ENCODE results near the gene OR2A1.
"Not testable (repeated sequence)": the region's sequence is repeated elsewhere in the genome, so short reads cannot be mapped to it uniquely, and the experiment has no call there.

GRCh38 chr7:144321677-144322206 lies 9.5 kb downstream of the OR2A1 start:
- not testable (repeated sequence) for TF ChIP-seq ZNF707 (tag by site-specific recombination; IDR thresholded peaks at IDR 0.05); SP2 (tag by site-specific recombination; IDR thresholded peaks at IDR 0.05); ZNF660 (tag by site-specific recombination; IDR thresholded peaks at IDR 0.05); PBX3 (CRISPR knock-in tag; IDR thresholded peaks at IDR 0.05)
- TF ChIP-seq, protein P1, sequence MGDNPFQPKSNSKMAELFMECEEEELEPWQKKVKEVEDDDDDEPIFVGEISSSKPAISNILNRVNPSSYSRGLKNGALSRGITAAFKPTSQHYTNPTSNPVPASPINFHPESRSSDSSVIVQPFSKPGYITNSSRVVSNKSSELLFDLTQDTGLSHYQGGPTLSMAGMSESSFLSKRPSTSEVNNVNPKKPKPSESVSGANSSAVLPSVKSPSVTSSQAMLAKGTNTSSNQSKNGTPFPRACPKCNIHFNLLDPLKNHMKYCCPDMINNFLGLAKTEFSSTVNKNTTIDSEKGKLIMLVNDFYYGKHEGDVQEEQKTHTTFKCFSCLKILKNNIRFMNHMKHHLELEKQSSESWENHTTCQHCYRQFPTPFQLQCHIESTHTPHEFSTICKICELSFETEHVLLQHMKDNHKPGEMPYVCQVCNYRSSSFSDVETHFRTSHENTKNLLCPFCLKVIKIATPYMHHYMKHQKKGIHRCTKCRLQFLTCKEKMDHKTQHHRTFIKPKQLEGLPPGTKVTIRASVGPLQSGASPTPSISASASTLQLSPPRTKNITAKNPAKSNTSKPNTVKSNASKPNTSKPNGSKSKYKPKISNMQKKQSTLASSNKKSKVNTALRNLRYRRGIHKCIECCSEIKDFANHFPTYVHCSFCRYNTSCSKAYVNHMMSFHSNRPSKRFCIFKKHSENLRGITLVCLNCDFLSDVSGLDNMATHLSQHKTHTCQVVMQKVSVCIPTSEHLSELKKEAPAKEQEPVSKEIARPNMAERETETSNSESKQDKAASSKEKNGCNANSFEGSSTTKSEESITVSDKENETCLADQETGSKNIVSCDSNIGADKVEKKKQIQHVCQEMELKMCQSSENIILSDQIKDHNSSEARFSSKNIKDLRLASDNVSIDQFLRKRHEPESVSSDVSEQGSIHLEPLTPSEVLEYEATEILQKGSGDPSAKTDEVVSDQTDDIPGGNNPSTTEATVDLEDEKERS (tag by site-specific recombination; IDR thresholded peaks at IDR 0.05): not testable (repeated sequence)
- TF ChIP-seq, protein P2, sequence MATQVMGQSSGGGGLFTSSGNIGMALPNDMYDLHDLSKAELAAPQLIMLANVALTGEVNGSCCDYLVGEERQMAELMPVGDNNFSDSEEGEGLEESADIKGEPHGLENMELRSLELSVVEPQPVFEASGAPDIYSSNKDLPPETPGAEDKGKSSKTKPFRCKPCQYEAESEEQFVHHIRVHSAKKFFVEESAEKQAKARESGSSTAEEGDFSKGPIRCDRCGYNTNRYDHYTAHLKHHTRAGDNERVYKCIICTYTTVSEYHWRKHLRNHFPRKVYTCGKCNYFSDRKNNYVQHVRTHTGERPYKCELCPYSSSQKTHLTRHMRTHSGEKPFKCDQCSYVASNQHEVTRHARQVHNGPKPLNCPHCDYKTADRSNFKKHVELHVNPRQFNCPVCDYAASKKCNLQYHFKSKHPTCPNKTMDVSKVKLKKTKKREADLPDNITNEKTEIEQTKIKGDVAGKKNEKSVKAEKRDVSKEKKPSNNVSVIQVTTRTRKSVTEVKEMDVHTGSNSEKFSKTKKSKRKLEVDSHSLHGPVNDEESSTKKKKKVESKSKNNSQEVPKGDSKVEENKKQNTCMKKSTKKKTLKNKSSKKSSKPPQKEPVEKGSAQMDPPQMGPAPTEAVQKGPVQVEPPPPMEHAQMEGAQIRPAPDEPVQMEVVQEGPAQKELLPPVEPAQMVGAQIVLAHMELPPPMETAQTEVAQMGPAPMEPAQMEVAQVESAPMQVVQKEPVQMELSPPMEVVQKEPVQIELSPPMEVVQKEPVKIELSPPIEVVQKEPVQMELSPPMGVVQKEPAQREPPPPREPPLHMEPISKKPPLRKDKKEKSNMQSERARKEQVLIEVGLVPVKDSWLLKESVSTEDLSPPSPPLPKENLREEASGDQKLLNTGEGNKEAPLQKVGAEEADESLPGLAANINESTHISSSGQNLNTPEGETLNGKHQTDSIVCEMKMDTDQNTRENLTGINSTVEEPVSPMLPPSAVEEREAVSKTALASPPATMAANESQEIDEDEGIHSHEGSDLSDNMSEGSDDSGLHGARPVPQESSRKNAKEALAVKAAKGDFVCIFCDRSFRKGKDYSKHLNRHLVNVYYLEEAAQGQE (tag by site-specific recombination; IDR thresholded peaks at IDR 0.05): not testable (repeated sequence)
- TF ChIP-seq, protein P3, sequence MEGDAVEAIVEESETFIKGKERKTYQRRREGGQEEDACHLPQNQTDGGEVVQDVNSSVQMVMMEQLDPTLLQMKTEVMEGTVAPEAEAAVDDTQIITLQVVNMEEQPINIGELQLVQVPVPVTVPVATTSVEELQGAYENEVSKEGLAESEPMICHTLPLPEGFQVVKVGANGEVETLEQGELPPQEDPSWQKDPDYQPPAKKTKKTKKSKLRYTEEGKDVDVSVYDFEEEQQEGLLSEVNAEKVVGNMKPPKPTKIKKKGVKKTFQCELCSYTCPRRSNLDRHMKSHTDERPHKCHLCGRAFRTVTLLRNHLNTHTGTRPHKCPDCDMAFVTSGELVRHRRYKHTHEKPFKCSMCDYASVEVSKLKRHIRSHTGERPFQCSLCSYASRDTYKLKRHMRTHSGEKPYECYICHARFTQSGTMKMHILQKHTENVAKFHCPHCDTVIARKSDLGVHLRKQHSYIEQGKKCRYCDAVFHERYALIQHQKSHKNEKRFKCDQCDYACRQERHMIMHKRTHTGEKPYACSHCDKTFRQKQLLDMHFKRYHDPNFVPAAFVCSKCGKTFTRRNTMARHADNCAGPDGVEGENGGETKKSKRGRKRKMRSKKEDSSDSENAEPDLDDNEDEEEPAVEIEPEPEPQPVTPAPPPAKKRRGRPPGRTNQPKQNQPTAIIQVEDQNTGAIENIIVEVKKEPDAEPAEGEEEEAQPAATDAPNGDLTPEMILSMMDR (tag by site-specific recombination; IDR thresholded peaks at IDR 0.05): not testable (repeated sequence)

Measured in HEK293 (cell line).